Measurements from ENCODE around the gene ITIH5. TPM values are rescaled to one million over a fixed set of nuclear protein-coding genes. Genes with fewer than 3 reads are reported as not detected.

Gene ITIH5
- total RNA-seq, 1 donor from 2014 or later = not detected

GRCh38 chr10:7610026-7610425 lies 56.7 kb downstream of the ITIH5 start:
- Mint-ChIP-seq H3K4me3 (no peak overlapping the region), H3K9me3 (no peaks in the 10 kb centered on the region), H3K36me3 (ENCODE audit: low read depth) (no peaks in the 10 kb centered on the region), H3K27me3 (peaks cover 4% of the 10 kb centered on the region), H3K4me1 (no peaks in the 10 kb centered on the region), H3K27ac (no peak overlapping the region)
- ChIA-PET POLR2A (no interaction called here), CTCF (no interaction called here)
- DNase-seq (no peak), ATAC-seq (ENCODE audit: low read depth) (no peak)
- intact Hi-C loops (cut with micrococcal nuclease) = no loop called here
- TF ChIP-seq CTCF (IDR thresholded peaks at IDR 0.05) = no peak

GRCh38 chr10:7609556-7609955 lies 57.2 kb downstream of the ITIH5 start:
- intact Hi-C loops (cut with micrococcal nuclease) = no loop called here
- ChIA-PET POLR2A (no interaction called here), CTCF (no interaction called here)
- no peaks in the 10 kb centered on the region for H3K36me3 Mint-ChIP-seq (ENCODE audit: low read depth)
- no peak for TF ChIP-seq CTCF (IDR thresholded peaks at IDR 0.05)
- peaks cover 3% of the 10 kb centered on the region for H3K27me3 Mint-ChIP-seq
- no peak for DNase-seq
- no peaks in the 10 kb centered on the region for H3K9me3 Mint-ChIP-seq
- H3K4me3 Mint-ChIP-seq = no peak overlapping the region
- no peaks in the 10 kb centered on the region for H3K4me1 Mint-ChIP-seq
- no peak for ATAC-seq (ENCODE audit: low read depth)
- H3K27ac Mint-ChIP-seq = no peak overlapping the region

GRCh38 chr10:7608001-7608400 lies 58.8 kb downstream of the ITIH5 start:
- no peaks in the 10 kb centered on the region for H3K27me3 Mint-ChIP-seq
- DNase-seq (no peak), ATAC-seq (ENCODE audit: low read depth) (no peak)
- ChIA-PET CTCF (no interaction called here), POLR2A (no interaction called here)
- H3K9me3 Mint-ChIP-seq = no peaks in the 10 kb centered on the region
- intact Hi-C loops (cut with micrococcal nuclease) = no loop called here
- no peak overlapping the region for H3K4me3 Mint-ChIP-seq
- H3K4me1 Mint-ChIP-seq = no peaks in the 10 kb centered on the region
- H3K27ac Mint-ChIP-seq = no peak overlapping the region
- TF ChIP-seq CTCF (IDR thresholded peaks at IDR 0.05) = no peak
- no peaks in the 10 kb centered on the region for H3K36me3 Mint-ChIP-seq (ENCODE audit: low read depth)

GRCh38 chr10:7606951-7607404 lies 59.8 kb downstream of the ITIH5 start:
- Mint-ChIP-seq H3K4me1 (no peaks in the 10 kb centered on the region), H3K27ac (no peak overlapping the region), H3K36me3 (ENCODE audit: low read depth) (no peaks in the 10 kb centered on the region), H3K27me3 (no peaks in the 10 kb centered on the region), H3K4me3 (no peak overlapping the region), H3K9me3 (no peaks in the 10 kb centered on the region)
- intact Hi-C loops (cut with micrococcal nuclease) = no loop called here
- ATAC-seq (ENCODE audit: low read depth) (no peak), DNase-seq (no peak)
- no peak for TF ChIP-seq CTCF (IDR thresholded peaks at IDR 0.05)
- CTCF ChIA-PET = no interaction called here
- POLR2A ChIA-PET = no interaction called here

GRCh38 chr10:7605565-7606295 lies 61.0 kb downstream of the ITIH5 start:
- CTCF ChIA-PET = no interaction called here
- intact Hi-C loops (cut with micrococcal nuclease) = no loop called here
- DNase-seq (no peak), ATAC-seq (ENCODE audit: low read depth) (no peak)
- Mint-ChIP-seq H3K9me3 (no peaks in the 10 kb centered on the region), H3K4me3 (no peak overlapping the region), H3K4me1 (no peaks in the 10 kb centered on the region), H3K36me3 (ENCODE audit: low read depth) (no peaks in the 10 kb centered on the region), H3K27ac (no peak overlapping the region), H3K27me3 (no peaks in the 10 kb centered on the region)
- POLR2A ChIA-PET = no interaction called here
- no peak for TF ChIP-seq CTCF (IDR thresholded peaks at IDR 0.05)

All from activated B cell treated with CpG ODN at 0.5 μM for 24 hours (primary cell).